K562 (cell line): ENCODE results near the gene ITGA2B. TPM values are rescaled to one million over a fixed set of nuclear protein-coding genes. Genes with fewer than 3 reads are reported as not detected.

ENCODE experiments used
- ATAC-seq: fragments of 200-7000 bp; cut with Tn5 transposase; 3 replicates; pipeline ENCODE4 v1.9.1; 2020; ENCODE audit warnings: moderate library complexity
- BruUV-seq: library from RNA; stranded (reverse); fragments of 400-500 nt; replicated peaks from 2 replicates; lab custom pipeline; 2021; lab: Mats Ljungman, UMichigan
- CTCF ChIA-PET: fragments of 300-600 bp; formaldehyde crosslinking; extraction: SDS; loops from one replicate; lab custom pipeline; 2021; ENCODE audit warnings: low intra/inter-chr PET ratio; lab: Yijun Ruan, JAX
- POLR2A ChIA-PET: fragments of 300-600, 350-650 bp; sonication (Branson Sonifier 250); formaldehyde crosslinking; extraction: SDS; loops from one replicate; lab custom pipeline; 2021; ENCODE audit warnings: antibody characterized with exemption, inconsistent platforms; lab: Yijun Ruan, JAX
- DNase-seq, 4 experiments: peaks; one replicate each; pipeline versions ENCODE4 v3.0.0 to v3.0.0-alpha.2; 2011 to 2018; ENCODE audit warnings: low spot score in 3 of 4, mixed read lengths in 3 of 4; ENCODE audit errors: extremely low read depth in 1 of 4
- FAIRE-seq: peaks from 2 replicates; lab custom pipeline; 2011; peaks lifted over from hg19 to GRCh38; lab: Jason Lieb, UNC
- H2AFZ ChIP-seq: 2 replicates; pipeline ENCODE4 v1.6.0; 2011; ENCODE audit warnings: low read depth, low read length, control low read depth, inconsistent platforms
- H3K27ac ChIP-seq: fragments of 200-600 bp; 3 replicates; pipeline ENCODE4 v1.8.0; 2011; ENCODE audit warnings: low read depth, mild to moderate bottlenecking, control low read depth, inconsistent platforms, low read length, moderate library complexity, mixed read lengths; ENCODE audit errors: extremely low read depth
- H3K27me3 ChIP-seq, 2 experiments: fragments of 300-600 bp in 1 of 2; 2 replicates in 1 of 2; 3 replicates in 1 of 2; pipeline versions ENCODE4 v1.6.0 to v1.8.0; 2011; ENCODE audit warnings: inconsistent platforms in 2 of 2, low read length in 2 of 2, mild to moderate bottlenecking in 1 of 2, mixed read lengths in 1 of 2, moderate library complexity in 1 of 2; ENCODE audit not compliant: control insufficient read depth in 2 of 2, insufficient read depth in 2 of 2
- H3K36me3 ChIP-seq: fragments of 300-600 bp; 3 replicates; pipeline ENCODE4 v1.8.0; 2011; ENCODE audit warnings: mild to moderate bottlenecking, low read length, inconsistent platforms; ENCODE audit not compliant: control insufficient read depth, insufficient read depth
- H3K4me1 ChIP-seq, 2 experiments: fragments of 200-600 bp in 1 of 2; replicated peaks in 1 of 2; 2 replicates in 1 of 2; 3 replicates in 1 of 2; pipeline versions ENCODE4 v1.5.1 to v1.8.0; 2011; ENCODE audit warnings: inconsistent platforms in 2 of 2, low read length in 2 of 2, mild to moderate bottlenecking in 1 of 2, mixed read lengths in 1 of 2, moderate library complexity in 1 of 2; ENCODE audit not compliant: control insufficient read depth in 2 of 2, insufficient read depth in 2 of 2
- H3K4me2 ChIP-seq: 2 replicates; pipeline ENCODE4 v1.6.1; 2011; ENCODE audit warnings: low read length, control low read depth, inconsistent platforms, mixed read lengths; ENCODE audit not compliant: insufficient read depth
- H3K4me3 ChIP-seq: fragments of 200-600 bp; sonication (generic), shearing (Covaris generic); 2 replicates; pipeline ENCODE4 v1.5.1; 2016; ENCODE audit warnings: control low read depth, inconsistent platforms
- H3K79me2 ChIP-seq: fragments of 200-600 bp; 3 replicates; pipeline ENCODE4 v1.8.0; 2011; ENCODE audit warnings: low read length, inconsistent platforms; ENCODE audit not compliant: control insufficient read depth, insufficient read depth
- H3K9ac ChIP-seq, 2 experiments: 2 replicates each; pipeline versions ENCODE4 v1.6.0 to v1.6.1; 2011; ENCODE audit warnings: low read depth in 2 of 2, low read length in 2 of 2, control low read depth in 1 of 2, inconsistent platforms in 1 of 2, mild to moderate bottlenecking in 1 of 2, mixed read lengths in 1 of 2; ENCODE audit not compliant: insufficient read depth in 1 of 2
- H3K9me1 ChIP-seq: one replicate; pipeline ENCODE4 v1.6.0; 2011; ENCODE audit warnings: inconsistent platforms, mild to moderate bottlenecking, low read length, moderate library complexity; ENCODE audit not compliant: control insufficient read depth, insufficient read depth
- H3K9me3 ChIP-seq: replicated peaks from 2 replicates; pipeline ENCODE4 v1.5.1; 2011; ENCODE audit warnings: low read depth, low read length, inconsistent platforms; ENCODE audit not compliant: control insufficient read depth, insufficient read depth
- H4K20me1 ChIP-seq: replicated peaks from 2 replicates; pipeline ENCODE4 v1.6.1; 2011; ENCODE audit warnings: low read length, inconsistent platforms, mixed read lengths; ENCODE audit not compliant: control insufficient read depth, insufficient read depth
- IFI16 ChIP-seq: fragments of 250-450 bp; sonication (Bioruptor Pico); IDR thresholded peaks from 2 replicates; pipeline ENCODE4 v2.1.2; 2022; ENCODE audit warnings: mild to moderate bottlenecking, inconsistent platforms
- POLR2G ChIP-seq: fragments of 200-400 bp; formaldehyde crosslinking; IDR thresholded peaks from 2 replicates; pipeline ENCODE4 v1.6.1; 2017; ENCODE audit warnings: low read depth, mild to moderate bottlenecking, antibody characterized with exemption, low read length, moderate library complexity
- RBM22 ChIP-seq: fragments of 200-400 bp; formaldehyde crosslinking; IDR thresholded peaks from 2 replicates; pipeline ENCODE4 v1.6.1; 2018; ENCODE audit warnings: low read length, low read depth; ENCODE audit not compliant: poor library complexity, severe bottlenecking
- ZNF124 ChIP-seq: sonication (generic); formaldehyde crosslinking; IDR thresholded peaks from 2 replicates; pipeline ENCODE4 v1.8.1; 2022; ENCODE audit warnings: missing genetic modification reagents
- WGBS: fragments of 100-300 bp; shearing (Covaris generic); methylation state at CpG from one replicate; pipeline ENCODE4 v1.1.6; 2016; ENCODE audit warnings: low coverage, mixed read lengths; ENCODE audit not compliant: insufficient coverage; ENCODE audit errors: missing lambda C conversion rate; 5-methylcytosine and 5-hydroxymethylcytosine counted together
- in situ Hi-C: fragments of 300-500 bp; cut with MboI; formaldehyde crosslinking; loops from 4 replicates; pipeline ENCODE4 v1.15.0; 2018; ENCODE audit warnings: inconsistent platforms, mixed read lengths
- intact Hi-C: fragments of 100-400 bp; cut with micrococcal nuclease; formaldehyde crosslinking; loops from 2 replicates; pipeline ENCODE4 v1.14.2; 2022
- polyA plus RNA-seq, 8 experiments: library from polyadenylated mRNA; depleted of rRNA in 4 of 8; stranded (reverse) in 5 of 8; unstranded in 3 of 8; fragments of >200 nt; fragmentation: Nextera tagmentation in 2 of 8; fragmentation: Illumina TruSeq in 1 of 8; extraction: Ambion mirVana in 2 of 8; extraction: Trizol in 1 of 8; gene quantifications; 2 replicates each; pipeline versions ENCODE4 v1.2.1 to v1.2.3, GENCODE V29; 2011 to 2014; ENCODE audit warnings: inconsistent platforms in 1 of 8, missing spikeins in 1 of 8
- total RNA-seq, 7 experiments: library from RNA; depleted of rRNA in 6 of 7; stranded (reverse); fragments of >200 nt in 6 of 7; fragmentation: Illumina TruSeq in 2 of 7; extraction: Trizol in 2 of 7; gene quantifications; 2 replicates each; pipeline versions ENCODE4 v1.2.1 to v1.2.3, GENCODE V29; 2011 to 2021; ENCODE audit warnings: low replicate concordance in 1 of 7

ITGA2B gene
- total and polyA plus RNA-seq, 9 of the 15 experiments (the other 6 are each of a cell fraction or from before 2014, with no cell fraction given), result 1.1 to 26.4 (median 5.6) TPM

DNA sequence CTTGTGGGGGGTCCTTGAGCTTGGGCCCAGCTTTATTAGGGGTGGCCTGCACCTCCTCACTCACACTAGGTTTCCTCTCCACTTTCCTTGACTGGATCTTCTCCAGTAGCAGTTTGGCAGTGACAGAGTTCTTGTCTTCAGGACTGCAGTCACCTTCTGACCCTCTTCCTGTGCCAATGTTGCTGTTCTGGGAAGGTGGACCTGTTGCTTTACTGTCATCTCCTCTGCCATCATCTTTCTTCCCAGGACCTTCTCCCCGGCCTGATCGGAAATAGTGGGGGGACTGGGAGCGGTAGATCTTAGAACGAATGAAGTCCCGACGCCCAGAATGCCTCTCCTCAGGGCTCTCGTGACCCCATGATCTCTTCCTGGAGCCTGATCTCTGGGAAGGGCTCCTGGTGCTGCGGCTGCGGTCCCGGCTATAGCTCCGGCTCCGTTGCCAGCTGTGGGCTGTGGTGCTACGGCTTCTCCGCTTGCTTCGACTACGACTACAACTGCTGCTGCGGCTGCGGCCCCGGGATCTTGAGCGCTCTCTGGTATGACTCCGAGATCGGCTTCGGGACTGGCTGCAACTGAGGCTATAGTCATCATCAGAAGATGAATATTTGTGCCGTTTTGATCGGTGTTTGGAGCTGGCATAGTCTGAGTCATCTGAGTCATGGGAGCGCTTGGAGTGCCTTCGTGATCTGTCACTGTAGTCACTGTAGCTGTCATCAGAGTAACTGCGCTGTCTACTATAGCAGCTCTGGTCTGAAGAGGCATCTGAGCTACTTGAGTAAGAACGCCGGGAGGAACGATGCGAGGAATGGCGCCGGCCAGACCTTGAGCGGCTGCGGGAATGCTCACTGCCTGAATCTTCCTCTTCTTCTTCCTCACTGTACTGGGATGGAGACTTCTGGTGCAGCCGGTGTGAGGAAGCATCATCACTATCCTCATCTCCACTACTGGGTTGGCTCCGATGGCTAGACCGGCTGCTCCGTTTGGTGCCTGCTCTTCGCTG, 9.5 kb upstream of the ITGA2B start:
- ATAC-seq, result no peak
- no peak for FAIRE-seq
- WGBS, result 96% methylated on average over 37 of the region's 41 CpGs
- no peaks in the 10 kb centered on the region for H3K27me3 ChIP-seq
- no peak overlapping the region for H3K27ac ChIP-seq
- H3K9me1 ChIP-seq, result no peaks in the 10 kb centered on the region
- CTCF ChIA-PET, result interaction anchor here (2.6 kb wide), 1 partner anchor 124 kb away, joined by 17 read pairs; no protein-coding TSS in a partner anchor
- no peaks in the 10 kb centered on the region for H3K79me2 ChIP-seq
- POLR2A ChIA-PET, result interaction anchor here (0.7 to 1.1 kb wide), 3 partner anchors 14 to 15 kb away, joined by 3 to 4 read pairs (median 4); no protein-coding TSS in a partner anchor
- no peak overlapping the region for H3K4me2 ChIP-seq
- H3K4me3 ChIP-seq, result no peak overlapping the region
- intact Hi-C loops, result no loop called here
- no peak overlapping the region for H3K9ac ChIP-seq
- no peaks in the 10 kb centered on the region for H4K20me1 ChIP-seq
- no TSS peak for BruUV-seq
- H3K4me1 ChIP-seq, result peaks cover 5 to 10% of the 10 kb centered on the region in 2 experiments; a peak in 3 of 5 replicates
- no peaks in the 10 kb centered on the region for H3K9me3 ChIP-seq
- peaks cover 49% of the 10 kb centered on the region; the same call in 2 of the 3 replicates for H3K36me3 ChIP-seq
- TF ChIP-seq POLR2G, result peak; percentile 58
- TF ChIP-seq IFI16, result no peak
- TF ChIP-seq ZNF124 (CRISPR knock-in tag), result no peak
- peak; percentile 62 for TF ChIP-seq RBM22
- TF ChIP-seq, all 486 proteins: peak for 2
- H2AFZ ChIP-seq, result no peak overlapping the region
- in situ Hi-C loops, result no loop called here
- DNase-seq, result no peak
